Fibroblast of villous mesenchyme (primary cell): ENCODE results near the gene FERMT3. TPM values are rescaled to one million over a fixed set of nuclear protein-coding genes. Genes with fewer than 3 reads are reported as not detected.

Experiments used
- DNase-seq: peaks from one replicate; pipeline ENCODE4 v3.0.0-alpha.2; 2010; ENCODE audit warnings: low read depth
- H3K4me3 ChIP-seq: 2 replicates; pipeline ENCODE4 v1.5.1; 2011; ENCODE audit warnings: low read depth, mild to moderate bottlenecking, low read length
- CTCF ChIP-seq: IDR thresholded peaks from 2 replicates; pipeline ENCODE4 v1.5.1; 2012; ENCODE audit warnings: low read depth, mild to moderate bottlenecking, low read length; ENCODE audit not compliant: insufficient read depth
- total RNA-seq: library from RNA; depleted of rRNA; stranded (reverse); fragments of >200 nt; gene quantifications from 2 replicates; pipeline ENCODE4 v1.2.3, GENCODE V29; 2012

FERMT3 gene
- total RNA-seq, 1 donor: 4.3 TPM

DNA sequence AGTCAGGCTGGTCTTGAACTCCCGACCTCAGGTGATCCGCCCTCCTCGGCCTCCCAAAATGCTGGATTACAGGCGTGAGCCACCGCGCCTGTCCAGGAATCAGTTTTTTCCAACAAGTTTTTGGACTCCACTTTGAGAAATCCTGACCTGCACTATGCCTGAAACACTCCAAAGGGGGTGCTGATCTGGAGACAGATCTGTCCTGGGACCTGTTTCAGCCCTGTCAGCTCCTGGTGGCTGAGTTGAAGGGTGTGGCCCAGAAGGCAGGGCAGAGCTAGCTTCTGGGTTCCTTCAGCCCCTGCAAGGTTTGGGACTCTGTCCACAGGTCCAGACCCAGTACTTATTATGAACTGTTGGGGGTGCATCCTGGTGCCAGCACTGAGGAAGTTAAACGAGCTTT, 25.0 kb downstream of the FERMT3 start:
- DNase-seq: no peak
- H3K4me3 ChIP-seq: no peak overlapping the region
- no peak for TF ChIP-seq CTCF

GRCh38 chr11:64232182-64232966, 25.9 kb downstream of the FERMT3 start:
- no peak for DNase-seq
- no peak overlapping the region for H3K4me3 ChIP-seq
- TF ChIP-seq CTCF: no peak

DNA sequence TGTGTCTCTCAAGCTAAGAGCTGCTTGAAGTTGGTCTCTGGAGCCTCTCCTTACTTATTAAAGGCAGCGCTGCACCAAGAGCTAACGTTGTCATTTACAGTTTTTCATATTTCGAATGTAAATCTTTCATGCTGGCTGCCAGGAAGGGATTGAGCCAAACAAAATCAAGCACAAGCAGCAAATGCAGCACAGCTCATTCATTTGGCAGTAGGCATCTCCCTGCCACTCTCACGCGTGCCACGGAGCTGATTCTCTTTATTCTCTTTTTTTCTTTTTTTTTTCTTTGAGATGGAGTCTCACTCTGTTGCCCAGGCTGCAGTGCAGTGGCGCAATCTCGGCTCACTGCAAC, 26.4 kb downstream of the FERMT3 start:
- TF ChIP-seq CTCF: no peak
- DNase-seq: no peak

DNA sequence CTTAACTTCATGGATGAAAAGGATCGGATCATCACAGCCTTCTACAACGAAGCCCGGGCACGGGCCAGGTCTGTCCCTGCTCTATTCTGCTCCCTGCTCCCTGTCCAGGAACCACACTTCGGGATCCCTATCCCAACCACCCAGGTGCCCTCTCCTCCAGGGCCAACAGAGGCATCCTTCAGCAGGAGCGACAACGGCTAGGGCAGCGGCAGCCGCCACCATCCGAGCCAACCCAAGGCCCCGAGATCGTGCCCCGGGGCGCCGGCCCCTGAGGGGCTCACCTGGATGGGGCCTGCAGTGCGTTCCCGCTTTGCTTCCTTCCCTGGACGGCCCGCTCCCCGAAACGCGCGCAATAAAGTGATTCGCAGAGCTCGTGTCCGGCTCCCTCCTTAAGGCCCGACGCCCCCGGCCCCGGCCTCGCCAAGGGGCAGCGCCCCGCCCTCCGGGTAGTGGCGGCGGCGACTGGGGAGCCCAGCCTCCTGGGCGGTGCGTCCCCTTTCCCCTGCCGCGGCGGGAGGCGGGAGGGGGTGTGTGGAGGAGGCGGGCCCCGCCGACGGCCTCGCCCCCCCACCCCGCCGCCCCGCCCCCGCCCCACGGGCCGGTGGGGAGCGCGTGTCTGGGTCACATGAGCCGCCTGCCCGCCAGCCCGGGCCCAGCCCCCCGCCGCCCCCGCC, 27.5 kb downstream of the FERMT3 start, which contains the start of gene VEGFB:
VEGFB (plus strand) TSS at position 672 of the 674 bp plus-strand sequence. CDS start 250 bp downstream, outside the sequence.
- no peak for TF ChIP-seq CTCF
- peak within 1 kb of the TSS; percentile 68 for H3K4me3 ChIP-seq
- peak; percentile 58 for DNase-seq

More for the DNA sequence above, 26.4 kb downstream of the FERMT3 start:
- no peak overlapping the region for H3K4me3 ChIP-seq

DNA sequence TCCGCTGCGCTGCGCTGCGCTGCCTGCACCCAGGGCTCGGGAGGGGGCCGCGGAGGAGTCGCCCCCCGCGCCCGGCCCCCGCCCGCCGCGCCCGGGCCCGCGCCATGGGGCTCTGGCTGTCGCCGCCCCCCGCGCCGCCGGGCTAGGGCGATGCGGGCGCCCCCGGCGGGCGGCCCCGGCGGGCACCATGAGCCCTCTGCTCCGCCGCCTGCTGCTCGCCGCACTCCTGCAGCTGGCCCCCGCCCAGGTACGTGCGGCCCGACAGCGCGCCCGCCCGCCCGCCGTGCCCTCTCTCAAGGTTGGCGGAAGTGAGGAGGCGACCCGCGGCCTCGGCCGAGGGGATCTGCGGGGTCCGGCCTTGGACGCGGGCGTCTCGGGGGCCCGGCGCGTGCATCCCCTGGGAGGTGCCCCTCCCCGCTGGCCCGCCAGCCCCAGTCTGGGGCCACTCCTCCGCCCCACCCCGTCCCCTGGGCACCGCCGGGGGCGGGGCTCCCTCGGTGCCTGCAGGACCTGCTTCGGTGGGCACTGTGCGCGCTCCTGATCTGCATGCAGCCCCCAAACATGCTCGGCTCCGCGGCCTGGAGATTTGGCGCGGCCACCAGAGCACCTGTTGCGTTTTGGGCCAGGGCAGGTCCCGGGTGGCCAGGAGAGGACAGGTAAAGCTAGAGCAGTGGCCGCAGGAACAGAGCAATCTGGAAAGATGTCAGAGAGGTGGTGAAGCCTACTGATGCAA, 28.3 kb downstream of the FERMT3 start:
- no peak for DNase-seq
- no peak for TF ChIP-seq CTCF
- peak overlapping the region; percentile 68 for H3K4me3 ChIP-seq

GRCh38 chr11:64235437-64236161, 29.1 kb downstream of the FERMT3 start:
- no peak for TF ChIP-seq CTCF
- peak overlapping the region; percentile 68 for H3K4me3 ChIP-seq
- no peak for DNase-seq
